Fibroblast of peridontal ligament (primary cell): ENCODE measurements around the gene LCLAT1.
A peak's percentile ranks its signal among the peaks of the same experiment; 100 is the strongest.

Source experiments
- DNase-seq: peaks from one replicate; pipeline ENCODE4 v3.0.0-alpha.2; 2010; ENCODE audit errors: extremely low read depth

The LCLAT1 gene

DNA sequence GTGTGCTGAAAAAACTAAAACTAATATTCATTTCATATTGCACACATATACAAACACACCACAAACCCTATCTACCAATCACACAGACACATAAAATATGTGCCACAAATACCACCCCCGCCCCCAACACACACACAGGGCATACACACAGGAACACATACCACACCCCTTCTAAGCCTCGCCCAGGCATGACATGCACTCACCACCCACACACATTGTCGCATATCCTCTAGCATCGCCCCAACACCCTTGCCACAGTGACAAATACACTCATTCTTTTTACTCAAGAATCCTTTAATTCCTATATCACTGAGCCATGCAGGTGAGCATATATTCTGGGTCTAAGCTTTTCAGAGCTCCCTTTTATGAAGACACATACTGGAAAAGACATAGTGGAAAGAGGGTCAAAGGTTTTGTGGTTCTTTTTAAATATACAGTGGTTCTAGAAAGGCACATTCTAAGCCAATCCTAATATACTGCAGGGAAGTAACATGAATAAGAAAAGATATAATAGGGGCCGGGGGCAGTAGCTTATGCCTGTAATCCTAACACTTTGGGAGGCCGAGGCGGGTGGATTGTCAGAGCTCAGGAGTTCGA is 24.5 kb upstream of the LCLAT1 start:
- DNase-seq: no peak

DNA sequence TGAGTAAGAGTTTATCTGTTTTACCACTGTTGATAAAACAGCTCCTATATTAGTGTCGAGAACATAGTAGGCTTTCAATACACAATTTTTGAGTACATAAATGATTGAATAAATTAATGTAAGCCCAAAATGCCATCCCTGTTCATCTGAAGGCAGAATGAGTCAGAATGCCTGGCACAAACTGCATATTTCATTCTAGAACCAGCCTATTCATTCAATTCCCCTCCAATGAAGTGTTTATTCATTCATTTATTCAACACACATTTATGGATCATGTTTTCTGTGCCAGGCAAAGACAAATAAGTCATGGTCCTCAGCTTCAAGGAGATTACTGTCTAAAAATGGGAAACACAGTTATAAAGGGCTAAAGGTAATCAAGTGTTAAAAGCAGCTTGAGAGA is 22.8 kb upstream of the LCLAT1 start:
- DNase-seq: no peak

DNA sequence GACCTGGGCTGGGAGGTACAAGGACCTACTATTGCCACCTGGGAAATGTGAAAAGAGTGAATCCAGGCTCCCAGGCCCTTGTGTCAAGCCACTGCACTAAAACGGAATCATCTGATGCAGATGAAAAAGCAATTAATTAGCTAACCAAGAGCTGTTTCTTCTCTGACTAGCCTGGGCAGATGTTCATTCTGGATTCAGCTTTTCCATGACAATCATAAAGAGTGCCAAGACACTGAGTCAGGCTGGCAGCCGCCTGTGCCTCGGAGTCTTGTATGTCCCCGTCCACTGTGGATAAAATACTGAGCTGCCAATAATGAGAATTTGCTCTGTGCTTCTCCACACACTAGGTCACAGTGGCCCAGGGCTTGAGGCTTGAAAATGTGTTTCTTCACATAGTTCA is 21.7 kb upstream of the LCLAT1 start:
- DNase-seq: peak; percentile 51

DNA sequence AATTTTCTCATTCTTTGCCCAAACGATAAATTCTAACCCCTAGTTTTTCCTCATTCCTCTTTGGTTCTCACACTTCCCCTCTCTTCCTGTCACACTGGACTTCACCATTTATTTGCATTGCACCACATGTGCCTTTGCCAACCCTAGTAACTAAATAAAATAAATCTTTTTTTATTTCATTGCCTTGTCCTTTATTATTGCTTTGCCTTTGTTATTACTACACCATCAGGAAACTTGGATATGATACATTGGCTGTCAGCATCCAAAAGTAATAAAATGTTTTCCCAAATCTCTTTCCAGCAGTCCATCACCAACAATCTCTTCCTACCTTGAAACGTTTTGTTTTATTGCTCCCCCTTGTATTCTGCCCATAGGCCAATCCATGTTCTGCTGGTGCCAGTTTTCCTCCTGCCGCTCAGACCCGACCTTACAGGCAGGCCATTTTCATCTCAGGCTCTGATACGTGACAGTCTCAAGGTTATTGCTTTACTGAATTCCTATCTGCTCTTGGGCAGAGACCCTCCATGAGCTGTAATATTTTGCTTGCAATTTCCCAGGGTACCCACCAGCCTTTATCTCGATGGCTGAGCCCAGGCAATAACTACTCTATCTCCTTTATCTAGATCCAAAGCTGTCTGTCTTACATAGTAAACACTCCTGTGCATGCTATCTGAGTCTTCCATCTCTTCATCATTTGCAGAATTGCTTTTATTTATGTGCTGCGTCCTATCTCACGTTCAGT is 19.3 kb upstream of the LCLAT1 start:
- DNase-seq: no peak

DNA sequence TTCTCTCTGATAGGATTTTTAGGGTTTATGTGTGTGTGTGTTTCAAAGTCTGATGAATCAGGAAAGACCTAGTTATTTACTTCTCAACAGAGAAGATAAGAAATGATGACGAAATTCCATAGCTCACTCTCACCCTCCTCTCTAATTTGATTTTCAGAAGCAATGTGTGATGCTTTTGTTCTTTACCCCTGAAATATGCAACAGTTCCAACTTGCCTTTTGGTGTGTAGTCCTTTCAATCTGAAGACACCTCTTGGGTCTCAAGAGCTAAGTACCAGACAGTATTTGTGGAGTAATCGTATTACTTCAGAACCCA is 18.7 kb upstream of the LCLAT1 start:
- DNase-seq: no peak

DNA sequence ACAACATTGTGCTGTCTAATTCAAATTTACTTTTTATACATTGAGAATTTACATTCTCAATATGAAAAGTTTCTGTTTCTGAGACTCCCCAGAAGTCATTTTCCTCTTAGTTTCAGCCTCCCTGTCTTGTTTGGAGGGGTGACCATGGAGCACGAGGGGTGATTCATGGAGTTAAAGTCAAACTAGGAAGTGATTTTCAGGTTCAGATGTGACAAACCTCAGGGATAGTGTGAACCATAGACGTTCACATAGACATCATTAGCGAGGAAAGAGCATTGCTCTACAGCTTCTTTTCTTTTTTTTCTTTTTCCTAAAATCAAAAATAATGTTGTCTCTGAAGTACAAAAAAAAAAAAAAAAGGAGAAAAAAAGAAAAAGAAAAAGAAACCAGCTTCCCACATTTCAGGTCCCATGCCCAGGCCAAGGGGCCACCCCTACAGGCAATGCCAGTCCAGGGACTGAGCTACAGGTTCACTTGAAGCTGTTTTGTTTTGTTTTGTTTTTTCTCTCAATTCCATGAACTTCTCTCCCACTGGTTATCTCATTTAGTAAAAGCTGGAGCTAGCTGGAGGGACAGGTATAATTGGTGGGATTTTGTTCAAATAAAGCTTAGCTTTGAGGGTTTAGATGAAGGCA is 18.1 kb upstream of the LCLAT1 start:
- no peak for DNase-seq

DNA sequence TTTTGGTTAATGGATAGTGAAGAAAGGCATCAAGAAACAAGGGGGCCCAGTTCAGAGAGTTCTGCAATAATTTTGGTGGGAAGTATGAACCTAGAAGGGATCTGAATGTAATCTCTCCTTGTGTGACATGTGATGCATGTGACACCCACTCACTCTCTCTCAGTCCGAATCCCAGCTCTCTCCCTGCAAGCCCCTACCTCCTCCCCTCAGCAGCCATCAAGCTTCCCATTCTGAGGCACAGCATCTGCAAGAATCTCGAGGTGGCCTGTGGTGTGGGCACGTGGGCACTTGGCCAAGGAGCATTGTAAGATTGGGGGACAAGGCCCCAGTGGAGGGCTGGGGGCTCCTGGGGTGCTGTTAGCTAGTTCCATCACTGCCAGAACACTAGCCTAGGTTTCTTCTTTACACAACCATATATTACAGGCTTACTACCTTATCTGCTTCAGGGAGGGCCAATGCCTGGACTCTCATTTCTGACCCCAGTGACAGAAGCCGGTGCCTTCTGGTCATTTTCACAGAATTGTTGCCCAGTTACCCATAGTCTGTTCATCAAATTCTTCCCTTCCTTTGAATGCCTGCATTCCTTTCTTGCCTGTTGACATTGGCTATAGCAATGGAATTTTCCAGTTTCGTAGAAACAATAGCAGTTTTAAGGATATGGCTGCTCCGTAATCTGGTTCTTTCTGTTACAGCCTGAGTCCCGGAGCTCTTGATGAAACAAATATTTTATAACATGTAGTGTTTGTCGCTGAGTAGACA is 13.3 kb upstream of the LCLAT1 start:
- DNase-seq: peak; percentile 32

DNA sequence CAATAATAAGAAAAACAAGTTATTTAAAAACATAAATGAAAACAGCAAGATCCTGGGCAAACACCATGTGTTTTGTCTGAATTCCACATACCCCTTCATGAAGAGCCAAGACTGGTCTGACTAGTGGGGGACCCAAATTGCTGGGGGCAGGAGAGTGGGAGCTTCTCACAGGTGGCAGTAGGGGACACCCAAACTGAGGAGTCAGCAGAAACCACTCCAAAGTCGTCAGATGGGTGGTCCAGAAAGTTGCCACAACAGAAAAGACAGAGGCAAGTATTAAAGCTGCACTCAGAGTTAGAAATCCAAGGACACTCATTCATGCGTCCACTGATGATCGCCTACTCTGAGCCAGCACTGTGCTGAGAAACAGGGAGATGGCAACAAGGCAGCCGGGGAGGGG is 12.3 kb upstream of the LCLAT1 start:
- no peak for DNase-seq

DNA sequence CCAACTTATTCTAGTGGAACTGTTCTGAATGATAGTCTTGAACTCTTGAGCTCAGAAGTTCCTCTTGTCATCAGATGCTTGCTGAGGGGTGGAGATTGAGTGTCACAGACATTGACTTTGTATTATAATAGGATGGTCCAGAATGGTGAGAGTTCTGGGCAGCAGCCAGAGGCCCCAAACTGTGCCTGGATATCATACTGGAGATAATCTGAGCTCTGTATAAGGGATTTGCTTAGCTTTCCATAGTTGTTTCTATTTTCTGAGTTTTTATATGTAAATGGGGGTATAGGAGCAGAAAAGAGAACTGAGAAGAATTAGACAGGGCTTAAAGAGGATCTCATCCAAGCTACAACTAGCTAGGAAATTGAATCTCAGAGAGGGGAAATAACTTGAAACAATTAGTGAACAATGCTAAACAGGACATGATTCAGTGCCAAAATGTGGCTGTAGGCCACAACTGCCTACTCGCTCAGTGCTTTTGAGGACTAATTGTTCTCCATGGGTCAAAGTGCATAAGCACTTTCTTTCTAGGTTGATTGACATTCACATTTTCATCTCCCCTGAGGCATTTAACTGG is 10.1 kb upstream of the LCLAT1 start:
- no peak for DNase-seq

DNA sequence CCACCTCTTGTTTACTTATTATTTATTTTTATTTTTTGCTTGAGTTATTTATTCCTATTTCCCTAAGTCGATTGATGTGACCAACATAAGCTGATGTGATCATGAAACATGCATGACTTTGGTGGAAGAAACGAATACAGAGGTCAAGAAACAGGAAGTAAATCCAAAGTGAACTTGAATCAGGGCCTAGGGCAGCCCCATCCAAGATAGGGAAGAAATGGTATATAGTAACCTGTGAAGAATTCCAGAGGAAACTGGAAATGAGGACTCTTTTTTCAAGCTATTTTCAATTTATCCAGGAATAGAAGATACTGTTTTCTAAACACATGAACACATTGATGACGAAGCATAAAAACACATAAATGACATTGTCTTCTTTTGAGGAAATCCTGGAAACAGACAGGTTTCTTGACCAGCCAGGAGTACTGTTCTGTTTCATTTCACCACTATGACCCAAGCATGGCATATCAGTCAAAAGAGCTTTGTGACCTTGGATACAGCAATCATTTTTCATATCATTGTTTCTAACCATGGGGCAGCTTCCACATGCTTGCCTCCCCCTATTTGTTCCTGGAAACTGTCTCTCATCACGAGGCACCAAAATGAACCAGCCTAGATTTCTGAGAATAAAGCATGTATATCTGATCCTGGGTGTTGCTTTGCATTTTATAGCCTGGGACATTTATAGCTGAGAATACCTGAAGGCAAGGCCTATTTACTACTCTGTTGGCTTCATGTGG is 9.1 kb upstream of the LCLAT1 start:
- DNase-seq: no peak

DNA sequence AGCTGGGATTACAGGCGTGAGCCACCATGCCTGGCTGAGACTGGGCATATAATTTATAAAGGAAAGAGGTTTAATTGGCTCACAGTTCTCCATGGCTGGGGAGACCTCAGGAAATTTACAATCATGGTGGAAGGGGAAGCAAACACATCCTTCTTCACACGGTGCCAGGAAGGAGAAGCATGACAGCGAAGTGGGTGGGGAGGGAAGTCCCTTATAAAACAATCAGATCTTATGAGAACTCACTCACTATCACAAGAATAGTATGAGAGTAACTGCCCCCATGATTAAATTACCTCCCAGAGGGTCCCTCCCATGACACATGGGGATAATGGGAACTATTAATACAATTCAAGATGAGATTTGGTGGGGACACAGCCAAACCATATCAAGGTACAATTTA is 7.8 kb upstream of the LCLAT1 start:
- DNase-seq: no peak

DNA sequence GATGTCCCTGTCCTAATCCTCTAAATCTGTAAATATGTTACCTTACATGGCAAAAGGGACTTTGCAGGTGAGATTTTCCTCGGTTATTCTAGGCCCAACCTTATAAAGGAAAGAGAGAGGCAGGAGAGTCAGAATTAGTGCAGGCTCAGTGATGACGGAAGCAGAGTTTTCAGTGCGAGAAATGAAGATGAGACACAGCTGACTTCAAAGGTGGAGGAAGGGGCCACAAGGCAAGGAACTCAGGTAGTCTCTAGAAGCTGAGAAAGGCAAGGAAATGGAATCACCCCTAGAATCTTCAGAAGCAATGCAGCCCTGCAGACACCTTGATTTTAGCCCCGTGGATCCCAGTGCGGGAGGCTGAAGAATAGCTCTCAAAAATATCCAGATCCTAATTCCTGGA is 7.2 kb upstream of the LCLAT1 start:
- DNase-seq: no peak

DNA sequence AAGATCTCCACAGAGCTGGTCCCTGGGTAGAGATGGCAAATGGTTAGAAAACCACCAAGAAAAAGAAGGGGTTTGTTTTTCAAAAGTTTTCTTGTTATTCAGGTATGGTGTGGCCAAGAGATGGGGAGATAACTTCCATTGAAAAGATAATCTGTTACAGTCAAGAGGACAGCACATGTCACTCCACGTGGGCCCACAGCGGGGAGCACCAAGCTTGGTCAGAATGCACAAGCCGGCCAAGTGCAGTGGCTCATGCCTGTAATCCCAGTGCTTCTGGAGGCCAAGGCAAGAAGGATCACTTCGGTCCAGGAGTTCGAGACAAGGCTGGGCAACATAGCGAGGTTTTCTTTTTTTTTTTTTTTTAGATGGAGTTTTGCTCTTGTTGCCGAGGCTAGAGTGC is 6.0 kb upstream of the LCLAT1 start:
- DNase-seq: no peak

DNA sequence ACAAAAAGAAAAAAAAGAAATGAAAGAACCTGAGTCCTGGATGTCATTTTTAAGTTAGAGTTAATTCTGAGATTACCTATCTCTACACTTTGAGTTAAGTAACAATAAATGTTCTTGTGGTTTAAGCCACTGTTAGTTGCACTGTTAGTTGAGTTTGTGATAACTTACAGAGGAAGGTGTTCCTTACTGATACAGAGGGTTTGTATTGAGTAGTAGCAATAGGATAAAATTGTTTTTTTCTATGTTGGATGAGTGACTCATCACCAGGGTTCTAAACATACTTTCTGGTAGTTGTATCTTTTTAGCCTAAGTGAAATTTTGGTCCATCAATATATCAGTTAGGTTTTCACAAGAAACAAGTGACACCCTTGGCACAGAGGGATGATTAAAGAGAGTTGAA is 4.0 kb upstream of the LCLAT1 start:
- no peak for DNase-seq

DNA sequence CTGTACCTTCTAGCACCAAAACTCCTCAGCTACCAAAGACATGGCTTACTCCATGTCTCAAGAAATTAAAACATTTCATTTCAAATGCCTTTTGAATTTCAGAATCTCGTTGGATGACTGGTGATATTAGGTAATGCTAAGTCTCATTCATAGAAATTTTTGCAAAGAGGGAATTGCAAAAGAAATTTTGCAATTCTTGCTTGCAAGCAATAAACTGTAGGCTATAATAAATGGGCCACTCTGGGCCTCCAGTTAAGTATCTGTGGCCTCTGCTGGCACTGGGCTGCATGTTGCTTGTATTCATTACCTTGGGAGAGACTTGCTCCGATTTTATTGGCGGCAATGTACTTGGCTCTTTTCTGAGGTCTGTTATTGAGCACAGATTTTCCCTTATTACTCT is 2.8 kb upstream of the LCLAT1 start:
- DNase-seq: no peak

DNA sequence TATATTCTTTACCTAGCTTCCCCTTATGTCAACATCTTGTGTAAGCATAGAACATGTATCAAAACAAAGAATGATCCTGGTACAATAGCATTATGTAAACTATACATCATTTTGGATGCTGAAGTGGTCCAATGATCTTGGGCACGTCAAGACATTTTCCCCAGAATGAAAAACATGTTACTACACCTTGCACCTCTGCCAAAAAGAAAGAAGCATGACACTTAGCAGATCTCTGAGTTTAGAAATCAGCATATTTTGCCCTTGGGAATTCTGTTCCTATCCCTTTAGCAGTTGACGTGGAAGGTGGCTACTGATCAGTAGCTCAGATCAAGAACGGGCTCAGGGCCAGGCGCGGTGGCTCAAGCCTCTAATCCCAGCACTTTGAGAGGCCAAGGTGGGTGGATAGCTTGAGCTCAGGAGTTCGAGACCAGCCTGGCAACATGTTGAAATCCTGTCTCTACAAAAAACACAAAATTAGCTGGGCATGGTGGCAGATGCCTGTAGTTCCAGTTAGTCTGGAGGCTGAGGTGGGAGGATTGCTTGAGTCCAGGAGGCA is 1.7 kb upstream of the LCLAT1 start:
- DNase-seq: no peak

DNA sequence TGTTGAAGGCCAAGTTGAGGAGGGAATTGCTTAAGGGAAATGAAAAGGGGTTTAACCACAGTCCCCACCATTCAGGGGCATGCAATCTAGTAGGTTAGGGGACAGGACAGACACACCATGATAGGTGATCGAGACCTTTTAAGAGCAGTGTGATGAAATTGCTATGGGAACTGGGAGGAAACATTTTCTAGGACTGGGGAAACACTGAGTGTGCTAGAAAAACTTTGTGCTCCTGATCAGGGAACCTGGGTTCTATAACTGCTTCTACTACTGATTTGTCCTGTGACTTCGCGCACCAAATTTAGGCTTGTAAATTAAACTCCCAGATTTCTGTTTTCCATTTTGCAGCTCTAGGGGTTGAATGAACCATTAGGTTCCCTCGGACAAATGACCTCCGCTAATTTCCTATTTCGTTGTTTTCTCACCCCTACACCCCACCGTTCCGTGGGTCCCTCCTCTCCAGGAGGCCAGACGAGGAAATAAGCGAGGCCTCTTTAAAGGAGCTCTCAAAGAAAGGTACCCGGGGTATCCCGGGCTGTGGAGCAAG is 371 bp upstream of the LCLAT1 start:
- peak; percentile 36 for DNase-seq

DNA sequence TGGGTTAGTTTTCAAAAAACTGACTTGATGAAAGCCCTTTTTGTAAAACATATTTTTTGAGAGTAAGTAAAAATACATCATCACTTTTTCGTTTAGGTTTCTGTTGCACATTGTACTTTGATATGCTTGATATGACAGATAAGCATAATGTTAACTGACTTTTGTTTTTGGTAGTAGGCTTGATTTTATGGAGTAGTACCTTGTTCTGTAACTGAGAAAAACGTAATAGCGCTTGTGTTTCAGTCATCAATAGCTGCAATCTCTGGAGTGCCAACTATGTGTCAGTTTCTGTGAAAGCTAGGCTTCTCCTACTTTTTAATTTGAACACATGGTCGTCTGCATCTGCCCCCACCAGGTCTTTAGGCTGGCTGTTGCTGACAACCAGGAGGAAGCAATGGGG is 1.3 kb downstream of the LCLAT1 start:
- DNase-seq: no peak

DNA sequence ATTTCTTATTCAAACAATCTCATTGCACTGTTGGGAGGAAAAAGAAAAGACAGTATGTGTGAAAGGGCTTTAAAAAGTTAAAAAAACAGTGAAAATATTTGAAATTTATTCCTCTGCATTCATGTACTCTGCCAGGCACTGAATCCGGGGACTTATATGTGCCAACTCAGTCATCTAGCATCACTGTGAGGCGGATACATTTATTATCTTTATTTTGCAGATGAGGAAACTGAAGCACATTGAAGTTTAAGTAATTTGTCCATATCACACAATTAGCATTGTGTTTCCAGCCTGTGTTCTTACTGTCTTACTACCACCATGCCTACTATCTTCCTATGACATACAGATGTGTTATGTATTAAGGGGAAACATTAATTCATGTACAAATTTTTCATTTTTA is 1.8 kb downstream of the LCLAT1 start:
- no peak for DNase-seq

DNA sequence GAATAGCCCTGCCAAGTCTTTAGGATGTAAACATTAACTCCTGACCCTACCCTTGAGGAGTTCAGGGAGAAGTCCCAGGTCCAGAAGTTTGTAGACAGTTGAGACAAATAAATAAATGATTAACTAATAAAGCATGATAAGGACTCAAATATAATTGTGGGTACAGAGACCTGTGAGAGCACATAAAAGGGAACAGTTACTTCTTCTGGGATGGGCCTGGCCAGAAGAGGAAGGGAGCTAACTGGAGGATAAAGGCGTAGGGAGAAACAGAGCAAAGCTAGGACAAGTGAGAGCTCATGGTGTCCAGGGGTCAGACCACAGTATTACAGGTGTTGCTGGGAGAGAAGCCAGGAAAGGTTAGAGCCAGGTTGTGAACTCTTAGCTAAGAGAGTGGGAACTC is 3.0 kb downstream of the LCLAT1 start:
- no peak for DNase-seq

DNA sequence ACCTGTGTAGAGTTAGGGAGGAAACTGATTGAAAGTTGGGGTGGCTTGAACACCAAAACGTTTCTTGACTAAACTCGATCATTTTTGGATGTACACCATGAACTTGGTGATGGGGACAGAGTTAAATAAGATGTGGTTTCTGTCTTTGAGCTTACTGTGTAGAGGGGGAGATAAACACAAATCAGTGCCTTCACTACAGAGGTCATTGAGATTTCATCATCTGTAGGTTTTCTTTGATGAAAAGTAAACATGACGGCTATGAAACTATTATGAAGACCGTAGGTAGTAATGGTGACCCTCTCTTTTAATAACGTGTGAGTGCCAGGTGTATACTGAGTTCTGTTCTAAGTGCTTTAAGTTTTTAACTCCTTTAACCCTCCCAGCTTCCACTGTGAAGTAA is 6.5 kb downstream of the LCLAT1 start:
- DNase-seq: no peak
